NCI-H1417 (cell line): ENCODE results near the gene OR13C8.
"Not testable (repeated sequence)": the region's sequence is repeated elsewhere in the genome, so short reads cannot be mapped to it uniquely, and the experiment has no call there.

ENCODE experiments used
- DNase-seq, 3 experiments: peaks; one replicate each; lab custom pipeline; 2025; lab: John Stamatoyannopoulos, UW

Gene OR13C8

DNA sequence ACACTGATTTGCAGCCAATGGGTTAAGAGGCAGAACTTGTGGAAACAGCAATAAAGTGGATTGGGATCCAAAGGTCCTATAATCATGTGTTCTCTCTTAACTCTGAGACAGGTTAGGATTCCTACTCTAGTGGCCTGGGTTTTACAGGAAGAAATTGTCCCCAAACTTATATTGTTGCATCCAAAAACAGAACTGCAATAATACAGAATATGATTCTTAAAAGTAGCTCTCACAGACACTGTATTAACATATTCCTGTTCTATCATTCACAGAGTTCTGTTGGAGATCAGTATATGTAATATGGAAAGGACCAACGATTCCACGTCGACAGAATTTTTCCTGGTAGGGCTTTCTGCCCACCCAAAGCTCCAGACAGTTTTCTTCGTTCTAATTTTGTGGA, at the start of gene OR13C8:
Gene OR13C8, plus strand, starts transcription at position 301 of the 400 bp plus-strand sequence. Its CDS starts 0 bp downstream, at position 301.
- no peak for DNase-seq

GRCh38 chr9:104520241-104520640, 48.7 kb upstream of the OR13C8 start:
- not testable (repeated sequence) for DNase-seq

- no peak for DNase-seq
Observed at GRCh38 chr9:104527109-104527508, 41.9 kb upstream of the OR13C8 start, which contains the start of gene OR13C4. TSS of gene OR13C4 (minus strand) at chr9:104527209. CDS start at chr9:104527209, 0 bp downstream.

DNA sequence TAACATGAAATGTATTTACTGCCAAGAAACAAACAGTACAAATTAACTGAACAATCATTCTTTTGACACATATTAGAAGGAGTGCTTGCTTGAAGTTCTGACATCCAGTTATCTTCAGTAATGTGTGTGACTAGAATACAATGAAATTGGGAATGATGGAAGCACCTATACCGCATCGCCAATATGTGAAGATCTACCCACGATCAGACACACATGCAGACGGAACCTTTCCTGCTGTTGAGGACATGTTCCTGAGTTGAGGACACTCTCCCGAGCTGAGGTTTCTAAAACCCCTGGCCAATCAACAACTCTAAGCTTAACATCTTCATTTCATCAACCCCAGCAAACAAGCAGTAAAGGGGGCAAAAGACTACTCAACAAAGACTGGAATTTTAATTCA, 32.2 kb upstream of the OR13C8 start, which contains the start of gene OR13C3:
Gene OR13C3, minus strand, starts transcription at position 101 of the 400 bp plus-strand sequence. CDS start 133 bp downstream, outside the sequence.
- DNase-seq: no peak

DNA sequence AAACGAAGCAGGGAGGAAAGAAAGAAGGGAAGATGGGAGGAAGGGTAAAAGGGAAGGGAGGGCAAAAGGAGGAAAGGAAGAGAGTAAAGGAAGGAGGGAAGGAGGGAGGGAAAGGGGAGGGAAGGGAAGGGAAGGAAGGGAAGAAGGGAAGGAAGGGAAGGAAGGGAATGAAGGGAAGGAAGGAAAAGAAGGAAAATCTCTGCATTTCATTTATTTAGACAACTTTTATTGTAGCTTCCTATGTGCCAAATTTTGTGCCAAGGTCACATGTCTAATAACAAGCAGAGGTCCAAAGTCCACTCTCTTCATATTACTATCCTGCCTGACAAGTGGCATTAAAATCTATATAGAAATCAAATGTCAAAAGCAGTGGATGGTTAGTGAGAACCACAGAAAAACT, 29.7 kb upstream of the OR13C8 start:
- no peak for DNase-seq

DNA sequence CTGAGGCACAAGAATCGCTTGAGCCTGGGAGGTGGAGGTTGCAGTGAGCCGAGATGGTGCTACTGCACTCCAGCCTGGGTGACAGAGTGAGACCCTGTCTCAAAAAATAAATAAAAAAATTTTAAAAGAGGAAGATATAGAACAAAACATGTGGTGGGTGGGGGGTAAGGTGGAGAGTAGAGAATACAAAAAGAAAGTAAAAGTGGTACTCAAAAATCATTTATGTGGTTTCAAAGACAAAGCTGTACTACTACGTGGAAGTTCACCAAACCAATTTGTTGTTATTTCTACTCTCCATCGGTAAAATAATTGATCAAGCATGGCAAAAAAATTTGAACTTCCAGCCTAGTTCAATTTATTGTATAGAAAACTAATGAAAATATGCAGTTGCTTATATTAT, 24.3 kb upstream of the OR13C8 start:
- no peak for DNase-seq

GRCh38 chr9:104553261-104553660, 15.7 kb upstream of the OR13C8 start:
- no peak for DNase-seq

- DNase-seq: no peak
Observed at GRCh38 chr9:104555521-104555920, 13.4 kb upstream of the OR13C8 start.

DNA sequence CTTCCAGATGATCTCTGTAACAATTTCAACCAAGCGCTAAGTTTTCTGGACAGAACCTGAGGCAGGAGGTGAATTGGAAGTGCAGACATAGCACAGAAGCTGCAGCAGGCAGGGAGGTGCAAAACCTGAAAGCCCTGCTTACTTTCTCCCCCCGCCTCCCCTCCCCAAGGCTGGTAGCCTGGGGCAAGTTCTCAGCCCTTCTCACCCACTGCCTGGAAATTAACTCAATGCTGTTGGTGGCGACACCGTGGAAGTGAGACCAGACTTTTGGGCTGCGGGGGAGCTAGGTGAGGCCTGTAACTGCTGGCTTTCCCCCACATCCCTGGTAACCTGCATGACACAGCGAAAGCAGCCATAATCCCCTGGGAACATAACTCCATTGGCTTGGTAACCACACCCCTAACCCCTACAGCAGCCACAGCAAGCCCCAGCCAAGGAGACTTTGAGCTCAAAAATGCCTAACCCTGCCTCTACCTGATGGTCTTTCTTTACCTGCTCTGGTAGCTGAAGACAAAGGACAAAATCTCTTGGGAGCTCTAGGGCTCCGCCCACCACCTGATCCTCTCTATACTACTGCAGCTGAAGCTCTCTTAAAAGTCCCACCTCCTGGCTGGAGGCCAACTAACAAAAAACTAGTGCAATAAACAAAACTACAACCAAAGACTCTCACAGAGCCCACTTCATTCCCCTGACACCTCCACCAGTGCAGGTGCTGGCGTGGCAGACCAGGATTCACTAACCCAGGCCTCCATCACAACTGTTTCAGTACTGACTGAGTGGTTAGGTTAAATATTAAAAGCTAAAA, 11.9 kb upstream of the OR13C8 start:
- peak in 2 of 3 experiments; percentile 15 to 19 for DNase-seq

DNA sequence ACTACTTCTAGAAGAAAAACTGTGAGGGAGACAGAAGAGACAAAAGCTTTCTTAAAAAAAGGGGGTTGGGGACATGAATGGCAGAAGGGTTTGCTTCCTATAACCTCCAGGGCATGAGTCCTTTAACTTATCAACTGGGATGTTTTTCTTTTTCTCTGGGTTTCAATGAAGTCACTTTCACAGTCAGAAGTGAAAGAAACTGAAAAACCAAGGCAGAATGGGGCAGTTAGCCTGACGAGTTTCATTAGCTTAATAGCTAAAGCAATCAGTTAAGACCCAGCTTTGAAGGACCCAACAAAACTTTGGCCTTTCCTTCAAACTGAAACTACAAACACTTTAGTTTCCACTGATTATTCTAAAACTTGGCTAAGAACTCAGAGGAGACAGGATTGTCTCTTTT, 4.6 kb upstream of the OR13C8 start:
- DNase-seq: no peak

- no peak for DNase-seq
Observed at GRCh38 chr9:104572612-104573011, 3.6 kb downstream of the OR13C8 start.

DNA sequence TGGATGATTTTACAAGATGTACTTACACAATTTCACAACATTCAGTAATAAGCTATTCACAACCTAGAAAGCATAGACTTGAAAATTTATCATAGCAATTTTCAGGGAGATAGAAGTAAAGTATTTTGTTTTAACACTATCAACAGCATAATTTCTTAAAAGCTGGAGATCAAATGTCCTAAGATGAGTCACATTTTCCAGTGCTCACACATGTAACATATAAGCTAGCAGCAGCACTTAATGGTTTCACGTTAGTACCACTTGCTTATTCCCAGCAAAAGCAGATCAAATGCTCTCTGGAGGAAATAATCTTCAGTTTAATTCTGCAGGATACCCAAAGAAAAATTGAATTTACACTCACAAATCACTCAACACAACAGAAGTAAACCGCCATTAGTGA, 6.5 kb downstream of the OR13C8 start:
- no peak for DNase-seq

DNA sequence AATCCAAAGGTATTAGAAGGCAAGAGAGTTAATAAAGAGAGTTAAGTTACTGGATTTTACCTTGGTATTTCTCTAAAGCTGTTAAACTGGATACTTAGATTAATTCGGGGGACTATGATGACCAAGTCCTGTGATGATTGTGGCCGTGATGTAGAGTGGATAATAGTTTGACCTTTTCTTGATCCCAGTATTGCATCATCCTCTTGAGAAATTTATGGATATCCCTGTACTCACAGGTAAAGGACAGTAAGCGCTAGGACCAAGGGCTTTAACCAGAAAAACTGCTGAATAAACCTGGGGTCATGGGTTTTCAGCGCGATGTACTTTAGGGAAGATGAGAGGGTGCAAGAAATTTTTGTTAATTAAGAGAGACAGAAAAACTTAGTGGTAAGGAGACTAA, 8.3 kb downstream of the OR13C8 start:
- DNase-seq: no peak

- DNase-seq: no peak
Observed at GRCh38 chr9:104580562-104580961, 11.6 kb downstream of the OR13C8 start.

DNA sequence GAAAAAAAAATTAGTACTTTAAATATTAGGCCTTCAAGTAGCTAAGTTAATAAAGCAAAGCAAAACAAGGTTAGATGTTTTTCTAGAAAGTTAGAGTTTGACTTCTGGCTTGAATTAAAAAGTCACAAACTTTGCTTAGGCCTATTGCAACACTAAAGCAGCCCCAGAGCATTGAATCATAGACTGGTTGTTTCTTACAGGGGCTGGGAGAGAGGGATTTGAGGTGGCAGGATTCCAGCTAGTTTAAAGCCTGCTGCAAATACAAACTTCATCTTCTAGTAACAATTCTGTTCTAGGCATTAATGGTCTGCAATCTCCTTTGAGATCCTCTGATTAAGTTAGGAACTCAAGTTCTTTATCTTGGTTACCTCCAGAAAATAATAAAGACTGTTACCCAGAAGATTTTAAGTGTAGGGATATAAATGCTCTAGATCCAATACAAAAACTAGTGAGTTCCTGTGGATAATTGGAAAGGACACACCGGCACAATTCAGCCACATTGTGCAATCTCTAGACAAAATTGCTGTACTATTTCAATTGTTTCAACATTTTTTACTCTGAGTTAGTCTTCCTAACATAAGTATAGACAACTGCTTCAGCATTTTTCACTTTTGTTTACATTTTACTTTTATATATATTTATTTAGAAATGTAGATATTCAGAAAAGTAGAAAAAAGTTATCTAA, 17.7 kb downstream of the OR13C8 start:
- DNase-seq: no peak

- DNase-seq: no peak
Observed at GRCh38 chr9:104589626-104590025, 20.7 kb downstream of the OR13C8 start.

DNA sequence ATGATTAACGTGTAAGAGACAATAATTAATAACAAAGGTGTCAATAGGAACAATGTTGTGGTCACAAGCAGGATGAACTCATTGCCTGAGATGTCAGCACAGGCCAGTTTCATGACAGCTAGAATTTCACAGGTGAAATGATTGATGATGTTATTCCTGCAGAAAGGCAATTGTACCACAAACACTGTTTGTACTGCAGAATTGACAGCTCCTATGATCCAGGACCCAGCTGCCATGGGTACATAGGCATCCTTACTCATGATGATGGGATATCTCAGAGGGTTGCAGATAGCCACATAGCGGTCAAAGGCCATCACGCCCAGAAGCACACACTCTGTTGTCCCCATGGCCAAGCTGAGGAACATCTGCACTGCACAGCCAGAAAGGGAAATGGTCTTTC, 29.8 kb downstream of the OR13C8 start:
- DNase-seq: not testable (repeated sequence)

DNA sequence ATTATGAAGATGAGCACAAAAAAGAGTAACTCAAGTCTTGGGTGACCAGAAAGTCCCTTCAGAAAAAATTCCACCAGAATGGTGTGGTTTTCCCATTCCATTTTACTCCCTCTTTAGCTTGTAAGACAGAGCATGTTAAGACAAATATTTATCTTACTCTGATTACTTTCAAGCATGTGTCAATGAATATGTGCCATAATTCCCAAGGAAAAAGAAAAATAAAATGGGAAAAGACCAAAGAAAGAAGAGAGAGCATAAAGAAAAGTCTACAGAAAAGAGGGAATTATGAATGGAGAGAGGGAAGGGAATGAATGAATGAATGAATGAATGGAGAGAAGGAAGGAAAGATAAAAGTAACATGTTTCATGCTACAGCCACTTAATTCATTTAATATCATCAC, 30.3 kb downstream of the OR13C8 start, which contains the start of gene OR13C5:
Gene OR13C5, minus strand, starts transcription at position 101 of the 400 bp plus-strand sequence. Its CDS starts 0 bp downstream, at position 101.
- not testable (repeated sequence) for DNase-seq

GRCh38 chr9:104604801-104605200, 35.8 kb downstream of the OR13C8 start:
- peak in 1 of 3 experiments; percentile 40 for DNase-seq

GRCh38 chr9:104605527-104605926, 36.6 kb downstream of the OR13C8 start, which contains the start of gene OR13C2:
TSS of gene OR13C2 (minus strand) at chr9:104605627. CDS start at chr9:104605627, 0 bp downstream.
- DNase-seq: not testable (repeated sequence)

GRCh38 chr9:104606152-104606551, 37.2 kb downstream of the OR13C8 start:
- DNase-seq: peak in 2 of 3 experiments; percentile 73 to 97

GRCh38 chr9:104608336-104608735, 39.4 kb downstream of the OR13C8 start:
- DNase-seq: peak in 1 of 3 experiments; percentile 18

DNA sequence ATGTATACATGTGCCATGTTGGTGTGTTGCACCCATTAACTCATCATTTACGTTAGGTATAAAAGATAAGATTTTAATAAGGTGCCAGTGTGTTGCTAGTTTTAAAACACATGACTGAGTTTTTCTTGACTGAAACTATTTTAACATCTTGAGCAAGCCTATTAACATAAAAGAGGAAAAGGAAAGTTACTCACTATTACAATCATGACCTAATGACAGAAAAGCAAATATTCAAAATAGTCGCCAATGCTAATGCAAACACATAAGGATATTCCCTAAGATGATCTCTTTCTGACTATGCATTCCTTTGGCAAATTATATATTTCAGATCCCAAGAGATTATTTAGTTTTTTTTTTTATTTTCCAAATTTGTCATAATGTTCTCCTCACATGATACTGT, 42.2 kb downstream of the OR13C8 start:
- DNase-seq: no peak
